Esophagus mucosa (tissue), 1 donor: ENCODE data around the gene ALDH7A1. TPM values are rescaled to one million over a fixed set of nuclear protein-coding genes. Genes with fewer than 3 reads are reported as not detected.
"Not testable (repeated sequence)": the region's sequence is repeated elsewhere in the genome, so short reads cannot be mapped to it uniquely, and the experiment has no call there.

Experiments used
- ATAC-seq: fragments of 200-7000 bp; cut with Tn5 transposase; one replicate; pipeline ENCODE4 v1.9.1; 2020
- total RNA-seq: library from RNA; stranded (reverse); gene quantifications from one replicate; pipeline ENCODE4 v1.2.4, GENCODE V29; 2023
- donor health status: DM: yes; HTN: yes; CAD: no.

ALDH7A1 gene
- total RNA-seq, 1 donor from 2014 or later: 118 TPM

DNA sequence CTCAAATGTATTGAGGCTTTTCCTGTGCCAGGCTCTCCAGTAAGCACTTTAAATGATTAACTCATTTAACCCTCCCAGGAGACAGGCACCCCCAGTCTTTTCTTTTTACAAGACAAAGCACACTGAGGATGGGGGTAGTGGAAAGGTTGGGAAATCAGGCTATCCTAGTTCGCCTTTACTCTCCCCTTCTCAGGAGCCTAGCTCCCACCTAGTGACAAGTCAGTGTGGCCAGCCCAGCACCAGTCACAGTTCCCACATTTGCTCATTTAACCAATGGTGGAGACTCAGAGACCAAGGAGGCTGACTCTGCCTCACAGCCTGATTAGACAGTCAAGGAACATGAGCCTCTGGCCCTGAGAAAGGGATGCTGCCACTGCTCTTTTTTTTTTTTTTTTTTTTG is 3.5 kb downstream of the ALDH7A1 start:
- no peak for ATAC-seq

DNA sequence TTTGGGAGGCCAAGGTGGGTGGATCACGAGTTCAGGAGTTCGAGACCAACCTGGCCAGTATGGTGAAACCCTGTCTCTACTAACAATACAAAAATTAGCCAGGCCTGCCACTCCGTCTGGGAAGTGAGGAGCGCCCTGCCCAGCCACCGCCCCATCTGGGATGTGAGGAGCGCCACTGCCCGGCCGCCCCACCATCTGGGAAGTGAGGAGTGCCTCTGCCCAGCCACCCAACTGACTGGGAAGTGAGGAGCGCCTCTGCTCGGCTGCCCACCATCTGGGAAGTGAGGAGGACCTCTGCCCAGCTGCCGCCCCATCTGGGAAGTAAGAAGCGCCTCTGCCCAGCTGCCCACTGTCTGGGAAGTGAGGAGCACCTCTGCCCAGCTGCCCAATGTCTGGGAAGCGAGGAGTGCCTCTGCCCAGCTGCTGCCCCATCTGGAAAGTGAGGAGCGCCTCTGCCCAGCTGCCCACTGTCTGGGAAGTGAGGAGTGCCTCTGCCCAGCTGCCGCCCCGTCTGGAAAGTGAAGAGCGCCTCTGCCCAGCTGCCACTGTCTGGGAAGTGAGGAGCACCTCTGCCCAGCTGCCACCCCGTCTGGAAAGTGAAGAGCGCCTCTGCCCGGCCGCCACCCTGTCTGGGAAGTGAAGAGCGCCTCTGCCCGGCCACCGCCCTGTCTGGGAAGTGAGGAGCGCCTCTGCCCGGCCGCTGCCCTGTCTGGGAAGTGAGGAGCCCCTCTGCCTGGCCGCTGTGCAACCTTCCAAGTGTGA is 5.3 kb downstream of the ALDH7A1 start:
- ATAC-seq: no peak

DNA sequence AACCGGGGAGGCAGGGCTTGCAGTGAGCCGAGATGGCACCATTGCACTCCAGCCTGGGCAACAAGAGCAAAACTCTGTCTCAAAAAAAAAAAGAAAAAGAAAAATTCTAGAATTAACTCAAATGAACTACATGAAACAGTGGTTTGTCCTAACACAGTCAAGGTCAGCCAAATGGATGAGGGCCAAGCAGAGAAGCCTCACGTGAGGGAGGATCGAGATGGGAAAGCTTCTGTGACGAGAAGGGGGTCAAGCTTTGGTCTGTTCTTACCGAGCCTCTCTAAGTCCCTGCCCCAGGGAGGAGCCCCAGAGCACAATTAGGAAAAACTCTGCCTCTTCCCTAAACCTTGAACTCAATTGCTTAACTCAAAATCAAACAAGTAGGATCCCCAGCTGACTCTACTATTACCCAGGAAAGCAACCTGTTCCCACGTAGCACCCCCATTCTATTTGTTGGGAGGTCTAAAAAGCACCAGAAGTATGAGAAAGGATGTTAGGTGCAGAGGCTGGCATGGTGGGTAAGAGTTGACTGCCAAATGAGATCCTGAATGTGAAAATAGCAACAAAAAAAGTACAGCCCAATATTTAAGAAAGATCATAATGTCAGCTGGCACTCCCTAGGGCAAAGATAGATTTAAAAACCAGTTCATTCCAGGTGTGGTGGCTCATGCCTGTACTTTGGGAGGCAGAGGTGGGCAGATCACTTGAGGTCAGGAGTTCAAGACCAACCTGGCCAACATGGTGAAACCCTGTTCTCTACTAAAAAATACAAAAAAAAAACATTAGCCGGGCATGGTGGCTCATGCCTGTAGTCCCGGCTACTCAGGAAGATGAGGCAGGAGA is 7.2 kb downstream of the ALDH7A1 start:
- no peak for ATAC-seq

DNA sequence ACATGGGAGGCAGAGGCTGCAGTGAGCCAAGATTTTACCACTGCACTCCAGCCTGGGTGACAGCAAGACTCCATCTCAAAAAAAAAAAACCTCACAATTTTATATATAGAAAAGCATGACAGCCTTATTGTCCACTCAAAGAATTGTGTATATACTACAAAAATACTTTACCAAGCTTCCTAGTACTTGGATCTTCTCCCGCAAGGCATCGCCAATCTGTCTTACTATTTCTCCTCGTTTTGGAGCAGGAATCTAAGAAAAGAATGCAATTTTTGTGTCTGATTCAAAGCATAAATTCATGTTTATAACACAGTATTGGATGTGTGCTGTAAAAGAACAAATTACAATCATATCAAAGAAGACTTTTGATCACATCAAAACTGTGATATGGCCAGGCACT is 11.3 kb downstream of the ALDH7A1 start:
- ATAC-seq: no peak

DNA sequence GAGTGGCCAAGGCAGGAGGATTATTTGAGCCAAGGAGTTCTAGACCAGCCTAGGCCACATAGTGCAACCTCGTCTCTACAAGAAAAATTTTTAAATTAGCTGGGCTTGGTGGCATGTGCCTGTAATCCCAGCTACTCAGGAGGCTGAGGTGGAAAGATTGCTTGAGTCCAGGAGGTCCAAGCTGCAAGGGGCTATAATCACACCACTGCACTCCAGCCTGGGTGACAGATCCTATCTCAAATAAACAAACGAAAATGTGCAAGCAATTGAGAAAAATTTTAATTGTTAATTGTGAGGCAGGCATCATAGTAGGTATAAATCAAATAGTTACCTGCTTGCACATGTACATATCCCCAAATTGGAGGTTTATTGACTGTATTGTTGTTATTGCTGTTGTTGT is 15.3 kb downstream of the ALDH7A1 start:
- ATAC-seq: no peak

DNA sequence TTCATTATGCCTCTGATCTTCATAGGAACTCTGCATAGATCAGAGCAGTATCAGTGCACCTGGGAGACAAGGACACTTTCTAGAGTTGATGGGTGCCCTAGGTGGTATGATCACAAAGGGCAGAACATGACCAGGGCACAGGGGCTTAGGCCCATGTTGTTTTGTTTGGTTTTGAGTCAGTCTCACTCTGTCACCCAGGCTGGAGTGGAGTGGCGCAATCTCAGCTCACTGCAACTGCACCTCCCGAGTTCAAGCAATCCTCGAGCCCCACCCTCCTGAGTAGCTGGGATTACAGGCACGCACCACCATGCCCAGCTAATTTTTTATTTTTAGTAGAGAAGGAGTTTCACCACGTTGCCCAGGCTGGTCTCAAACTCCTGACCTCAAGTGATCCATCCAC is 17.6 kb downstream of the ALDH7A1 start:
- peak; percentile 62 for ATAC-seq

DNA sequence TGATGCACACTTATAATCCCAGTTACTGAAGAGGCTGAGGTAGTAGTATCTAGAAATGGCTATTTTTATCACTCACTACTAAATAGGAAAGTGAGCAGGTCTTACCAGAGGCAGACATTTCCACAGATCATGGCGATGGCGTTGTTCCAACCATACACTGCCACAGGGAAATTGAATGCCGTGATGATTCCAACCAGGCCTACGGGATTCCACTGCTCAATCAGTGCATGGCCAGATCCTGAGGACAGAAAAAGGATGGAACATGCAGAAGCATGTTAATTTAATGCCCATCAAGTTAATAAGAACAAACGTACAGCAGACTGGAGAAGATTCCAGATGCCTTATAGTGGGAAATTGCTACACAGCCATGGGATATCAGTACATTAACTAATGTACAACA is 18.0 kb downstream of the ALDH7A1 start:
- ATAC-seq: peak; percentile 59

DNA sequence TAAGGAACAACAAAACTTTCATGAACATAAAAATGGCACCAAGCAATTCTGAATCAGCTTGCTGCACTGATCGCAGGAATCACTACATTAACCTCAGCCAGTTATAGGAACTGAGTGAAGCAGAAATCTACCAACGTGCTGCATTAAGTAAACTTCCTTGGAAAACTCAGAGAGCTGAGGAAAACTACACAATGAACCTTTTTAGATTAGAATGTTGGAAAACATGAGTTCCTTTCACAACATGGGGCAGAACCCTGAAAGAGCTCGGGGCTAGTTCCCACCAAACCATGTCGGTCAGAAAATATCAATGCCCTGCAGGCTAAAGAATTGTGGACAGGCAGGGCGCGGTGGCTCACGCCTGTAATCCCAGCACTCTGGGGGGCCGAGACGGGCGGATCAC is 19.4 kb downstream of the ALDH7A1 start:
- ATAC-seq: no peak

DNA sequence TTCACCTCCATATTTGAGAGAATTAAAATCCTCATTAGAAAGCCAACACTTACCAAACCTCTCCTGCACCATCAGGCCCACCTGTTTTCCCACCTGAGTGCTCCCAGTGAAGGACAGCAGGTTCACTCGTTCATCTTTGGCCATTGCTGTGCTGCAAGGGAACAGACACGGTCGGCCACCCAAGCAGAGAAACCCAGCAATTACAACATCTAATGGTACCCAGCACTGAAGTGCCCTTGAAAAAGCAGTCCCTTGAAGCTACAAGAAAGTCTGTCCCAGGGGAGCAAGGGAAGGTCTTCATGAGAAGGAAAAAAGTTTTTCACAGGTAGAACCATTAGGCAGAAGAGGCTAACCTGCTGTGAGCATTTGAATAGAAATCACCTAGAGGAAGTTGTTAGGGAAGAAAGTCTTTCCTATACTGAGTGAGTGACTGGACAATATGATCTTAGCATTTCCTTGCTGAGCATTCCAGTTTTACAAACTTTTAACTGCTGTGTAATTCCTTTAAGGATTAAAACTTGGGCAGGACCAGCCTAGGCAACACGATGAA is 26.7 kb downstream of the ALDH7A1 start:
- no peak for ATAC-seq

DNA sequence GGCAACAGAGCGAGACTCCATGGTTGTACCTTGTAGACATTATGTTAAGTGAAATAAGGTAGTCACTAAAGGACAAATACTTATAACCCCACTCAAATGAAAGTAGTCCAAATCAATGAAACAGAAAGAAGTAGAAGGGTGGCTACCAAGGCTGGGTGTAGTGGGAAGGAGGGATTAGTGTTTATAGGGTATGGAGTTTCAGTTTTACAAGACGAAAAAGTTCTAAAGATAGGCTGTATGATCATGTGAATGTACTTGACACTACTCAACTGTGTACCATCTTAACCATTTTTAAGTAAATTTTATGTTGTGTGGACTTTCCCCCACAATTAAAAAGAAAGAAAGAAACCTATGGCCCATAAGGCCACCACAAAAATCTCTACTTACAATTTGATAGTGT is 32.2 kb downstream of the ALDH7A1 start:
- ATAC-seq: no peak

DNA sequence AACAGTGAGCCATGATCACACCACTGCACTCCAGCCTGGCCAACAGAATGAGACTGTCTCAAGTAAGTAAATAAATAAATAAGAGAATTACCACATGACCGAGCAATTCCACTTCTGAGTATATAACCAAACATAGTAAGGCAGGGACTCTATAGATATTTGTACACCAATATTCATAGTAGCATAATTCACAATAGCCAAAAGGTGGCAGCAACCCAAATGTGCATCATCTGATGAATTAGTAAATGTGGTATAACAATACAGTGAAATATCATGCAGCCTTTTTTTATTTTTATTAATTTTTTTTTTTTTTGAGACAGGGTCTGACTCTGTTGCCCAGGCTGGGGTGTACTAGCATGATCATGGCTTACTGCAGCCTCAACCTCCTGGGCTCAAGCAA is 33.1 kb downstream of the ALDH7A1 start:
- no peak for ATAC-seq

DNA sequence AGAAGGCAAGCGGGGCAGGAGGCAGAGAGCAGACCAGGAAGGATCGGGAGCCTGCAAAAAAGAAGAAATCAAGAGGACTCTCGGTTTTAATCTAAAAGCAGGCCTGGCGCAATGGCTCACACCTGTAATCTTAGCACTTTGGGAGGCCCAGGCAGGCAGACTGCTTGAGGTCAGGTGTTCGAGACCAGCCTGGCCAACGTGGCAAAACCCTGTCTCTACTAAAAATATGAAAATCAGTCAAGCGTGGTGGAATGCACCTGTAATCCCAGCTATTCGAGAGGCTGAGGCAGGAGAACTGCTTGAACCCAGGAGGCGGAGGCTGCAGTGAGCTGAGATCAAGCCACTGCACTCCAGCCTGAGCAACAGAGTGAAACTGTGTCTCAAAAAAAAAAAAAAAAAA is 39.9 kb downstream of the ALDH7A1 start:
- not testable (repeated sequence) for ATAC-seq

DNA sequence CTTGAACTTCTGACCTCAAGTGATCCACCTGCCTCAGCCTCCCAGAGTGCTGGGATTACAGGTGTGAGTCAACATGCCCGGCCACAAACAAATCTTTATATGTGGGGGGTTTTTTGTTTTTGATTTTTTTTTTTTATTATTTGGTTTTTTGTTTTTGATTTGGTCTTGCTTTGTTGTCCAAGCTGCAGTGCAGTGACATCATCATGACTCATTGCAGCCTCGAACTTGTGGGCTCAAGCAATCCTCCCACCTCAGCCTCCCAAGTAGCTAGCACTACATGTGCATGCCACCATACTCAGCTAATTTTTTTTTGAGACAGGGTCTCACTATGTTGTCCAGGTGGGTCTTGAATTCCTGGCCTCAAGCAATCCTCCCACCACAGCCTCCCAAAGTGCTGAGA is 42.4 kb downstream of the ALDH7A1 start:
- no peak for ATAC-seq

DNA sequence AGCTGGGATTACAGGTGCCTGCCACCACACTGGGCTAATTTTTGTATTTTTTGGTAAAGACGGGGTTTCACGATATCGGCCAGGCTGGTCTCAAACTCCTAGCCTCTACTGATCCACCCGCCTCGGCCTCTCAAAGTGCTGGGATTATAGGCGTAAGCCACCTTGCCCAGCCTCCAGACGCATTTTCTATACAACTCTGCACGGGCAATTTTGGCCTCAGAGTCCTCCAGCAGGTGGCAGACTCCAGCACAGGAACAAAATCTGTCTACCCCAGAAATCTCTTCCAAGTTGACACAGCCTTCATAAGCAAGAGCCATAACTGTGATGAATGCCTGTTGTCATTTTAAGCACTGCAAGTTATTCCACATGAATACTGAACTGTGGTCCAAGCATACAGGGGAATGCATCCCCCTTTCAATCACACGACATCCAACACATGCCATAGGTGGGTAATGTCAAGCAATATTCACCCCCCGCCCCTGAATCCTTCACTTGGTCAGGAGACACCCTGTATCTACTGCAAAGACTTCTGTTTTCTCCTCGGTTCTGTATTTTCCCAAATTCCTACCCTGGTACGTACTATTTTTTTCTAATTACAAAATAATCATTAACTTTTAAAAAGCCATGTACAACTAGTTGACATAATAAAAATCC is 50.8 kb downstream of the ALDH7A1 start:
- ATAC-seq: peak; percentile 45

DNA sequence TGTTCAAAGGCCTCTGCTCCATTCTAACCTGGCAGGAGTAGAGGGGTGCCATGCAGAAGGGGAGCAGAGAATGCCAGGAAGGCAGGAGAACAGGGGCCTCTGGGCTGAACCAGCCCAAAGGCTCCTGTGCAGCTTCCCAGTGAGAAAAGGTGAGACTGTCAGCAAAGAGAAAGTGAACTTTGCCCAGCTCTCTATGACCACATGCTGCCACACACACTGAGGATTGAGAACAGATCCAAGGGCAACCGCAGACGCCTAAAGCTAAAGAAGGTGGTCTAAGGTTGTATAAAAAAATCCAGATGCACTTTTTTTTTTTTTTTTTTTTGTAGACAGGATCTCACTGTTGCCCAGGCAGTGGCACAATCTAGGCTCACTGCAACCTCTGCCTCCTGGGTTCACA is 51.4 kb downstream of the ALDH7A1 start:
- no peak for ATAC-seq

DNA sequence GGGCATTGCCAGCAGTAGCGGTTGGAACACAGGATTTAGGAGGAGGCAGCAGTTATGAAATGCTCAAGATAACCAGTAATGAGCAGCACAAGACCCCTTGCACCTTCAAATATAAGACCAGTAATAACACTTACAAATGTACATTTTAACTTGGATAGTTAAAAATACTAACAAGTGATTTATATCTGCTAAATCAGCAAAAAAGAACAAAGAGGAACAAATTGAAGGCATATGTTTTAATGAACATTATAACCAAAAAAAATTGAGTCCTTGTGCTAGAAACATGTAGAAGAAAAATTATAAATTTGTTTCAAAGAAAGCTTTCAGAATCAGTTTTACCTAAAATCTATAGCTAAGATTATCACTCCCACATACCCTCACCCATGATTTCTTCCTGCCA is 52.0 kb downstream of the ALDH7A1 start:
- ATAC-seq: no peak

DNA sequence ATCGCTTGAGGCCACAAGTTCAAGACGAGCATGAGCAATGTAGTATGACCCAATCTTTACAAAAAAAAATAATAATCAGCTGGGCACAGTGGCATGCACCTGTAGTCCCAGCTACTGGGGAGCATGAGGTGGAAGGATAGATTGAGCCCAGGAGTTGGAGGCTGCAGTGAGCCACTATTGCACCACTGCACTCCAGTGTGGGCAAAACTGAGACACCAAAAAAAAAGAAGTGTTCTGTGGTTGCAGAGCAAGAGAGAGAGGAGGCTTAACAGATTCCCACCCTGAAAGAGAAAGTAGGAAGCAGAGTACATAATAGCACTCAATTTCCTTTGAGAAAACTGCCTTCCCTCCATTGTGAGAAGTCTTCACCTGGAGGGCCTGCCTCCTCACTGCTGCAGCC is 52.6 kb downstream of the ALDH7A1 start:
- ATAC-seq: no peak

DNA sequence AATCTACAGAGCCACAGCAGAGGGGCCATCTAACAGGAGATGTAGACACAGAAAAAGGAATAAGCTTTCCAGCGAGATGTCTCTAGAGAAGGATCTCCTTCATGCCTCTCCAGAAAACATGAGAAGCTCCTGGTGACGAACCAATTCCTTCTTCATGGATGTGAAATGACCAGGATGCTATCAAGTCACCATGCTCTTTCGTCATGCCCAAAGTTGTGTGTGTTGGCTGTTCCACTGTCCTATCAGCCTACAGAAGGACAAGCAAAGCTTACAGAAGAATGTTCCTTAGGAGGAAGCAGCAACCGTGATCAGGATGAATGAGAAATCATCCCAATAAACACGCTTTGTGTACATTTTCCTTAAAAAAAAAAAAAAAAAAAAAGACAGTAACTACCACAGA is 54.4 kb downstream of the ALDH7A1 start:
- no peak for ATAC-seq

DNA sequence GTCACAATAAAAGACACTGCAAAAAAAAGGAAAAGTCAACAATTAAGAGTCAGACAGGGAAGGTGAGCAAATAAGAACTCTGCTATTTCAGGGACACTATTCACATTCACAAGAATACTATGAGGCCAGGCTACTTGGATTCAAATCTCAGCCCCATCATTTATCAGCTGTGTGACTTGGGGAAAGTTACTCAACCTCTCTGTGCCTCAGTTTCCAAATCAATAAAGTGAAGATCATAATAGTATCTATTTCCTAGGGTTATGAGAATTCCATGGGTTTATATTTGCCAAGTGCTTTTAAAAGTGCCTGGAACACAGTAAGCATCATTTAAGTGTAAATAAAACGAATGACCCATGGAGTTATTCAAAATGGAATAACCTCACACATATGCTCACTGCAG is 56.4 kb downstream of the ALDH7A1 start:
- ATAC-seq: no peak

DNA sequence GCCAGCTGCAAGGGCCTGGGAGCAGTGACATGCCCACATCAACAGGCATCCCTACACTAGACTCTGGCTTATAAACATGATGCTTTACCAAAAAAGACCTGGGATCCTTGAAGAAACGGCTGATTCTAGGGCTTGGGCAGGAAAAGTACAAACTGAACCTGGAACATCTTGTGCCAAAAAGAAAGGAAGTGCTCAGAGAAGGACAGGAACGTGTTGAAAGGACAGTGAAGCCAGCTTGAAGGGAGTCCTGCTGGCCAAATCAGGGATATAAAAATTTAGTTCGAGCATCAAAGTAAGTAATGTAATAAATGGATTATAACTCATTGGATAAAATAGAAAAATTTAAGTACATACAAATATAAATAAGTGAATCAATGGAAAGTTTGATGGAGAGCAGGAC is 58.1 kb downstream of the ALDH7A1 start:
- no peak for ATAC-seq

DNA sequence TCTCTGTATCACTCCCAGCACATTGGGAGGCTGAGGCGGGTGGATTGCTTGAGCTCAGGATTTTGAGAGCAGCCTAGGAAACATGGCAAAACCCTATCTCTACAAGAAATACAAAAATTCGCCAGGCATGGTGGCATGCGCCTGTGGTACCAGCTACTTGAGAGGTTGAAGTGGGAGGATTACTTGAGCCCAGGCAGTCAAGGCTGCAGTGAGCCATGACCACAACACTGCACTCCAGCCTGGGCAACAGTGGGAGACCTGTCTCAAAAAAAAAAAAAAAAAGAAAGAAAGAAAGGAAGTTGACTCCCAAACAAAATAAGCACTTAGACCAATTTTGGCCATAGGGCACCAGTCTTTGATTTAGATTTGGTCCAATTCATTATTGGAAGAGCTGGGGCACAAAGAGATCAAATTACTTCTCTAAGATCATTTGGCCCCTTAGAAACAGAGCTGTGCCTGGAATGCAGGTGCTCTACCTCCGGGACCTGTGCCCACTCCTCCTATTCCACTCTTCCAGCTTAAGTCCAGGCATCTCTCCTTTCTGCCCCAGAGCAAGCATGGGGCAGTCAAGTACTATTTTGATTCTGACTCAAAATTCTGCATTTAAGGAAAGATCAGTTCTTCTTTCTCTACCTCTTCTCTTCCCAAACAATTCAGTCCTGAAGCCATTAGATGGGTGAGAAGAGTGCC is 59.0 kb downstream of the ALDH7A1 start:
- ATAC-seq: no peak

DNA sequence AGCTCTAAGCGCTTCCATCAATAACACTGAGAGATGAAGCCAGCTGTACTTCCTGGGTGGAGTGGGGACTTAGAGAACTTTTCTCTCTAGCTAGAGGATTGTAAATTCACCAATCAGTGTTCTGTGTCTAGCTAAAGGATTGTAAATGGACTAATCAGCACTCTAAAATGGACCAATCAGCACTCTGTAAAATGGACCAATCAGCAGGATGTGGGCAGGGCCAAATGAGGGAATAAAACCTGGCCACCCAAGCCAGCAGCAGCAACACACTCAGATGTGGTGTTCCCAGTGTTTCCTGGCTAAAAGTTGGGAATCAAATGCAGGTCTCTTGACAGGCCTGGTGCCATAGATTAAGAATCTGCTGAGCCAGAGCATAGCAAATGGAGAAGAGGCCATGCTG is 60.5 kb downstream of the ALDH7A1 start:
- ATAC-seq: no peak
